Measurements from ENCODE around the gene IVL.

Gene IVL

DNA sequence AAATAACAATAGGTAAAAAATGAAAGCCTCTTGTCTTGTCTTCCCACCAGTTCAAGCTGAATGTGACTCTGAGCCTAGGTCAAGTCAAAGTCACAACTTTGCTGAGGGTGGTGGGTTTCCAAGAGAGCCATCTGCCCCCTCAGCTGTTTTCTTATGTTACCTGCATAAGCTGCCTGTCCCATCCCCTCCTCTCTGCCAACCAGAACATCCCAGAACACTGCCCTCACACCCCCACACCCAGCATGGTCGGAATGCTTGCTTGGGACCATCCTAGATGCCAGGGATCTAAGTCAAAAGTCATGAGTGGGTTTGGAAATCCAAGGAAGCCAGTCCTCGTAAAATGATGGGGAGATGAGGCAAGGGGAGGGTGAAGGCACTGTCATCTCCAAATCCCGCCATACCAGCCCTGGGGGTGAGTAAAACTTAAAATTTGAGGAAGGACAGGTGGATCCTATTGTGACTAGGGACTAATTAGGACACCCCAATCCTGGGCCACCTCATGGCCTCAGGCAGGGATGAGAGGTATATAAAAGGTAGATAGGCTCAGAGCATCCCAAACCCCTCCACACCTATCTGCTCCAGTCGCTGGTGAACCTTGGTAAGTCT lies 38.4 kb downstream of the IVL start, which contains the start of gene SPRR5:
Gene SPRR5 (plus strand): TSS at position 556 of the 606 bp plus-strand sequence. CDS start 1,349 bp downstream, outside the sequence.
- DNase-seq (ENCODE audit: low spot score) = no peak

DNA sequence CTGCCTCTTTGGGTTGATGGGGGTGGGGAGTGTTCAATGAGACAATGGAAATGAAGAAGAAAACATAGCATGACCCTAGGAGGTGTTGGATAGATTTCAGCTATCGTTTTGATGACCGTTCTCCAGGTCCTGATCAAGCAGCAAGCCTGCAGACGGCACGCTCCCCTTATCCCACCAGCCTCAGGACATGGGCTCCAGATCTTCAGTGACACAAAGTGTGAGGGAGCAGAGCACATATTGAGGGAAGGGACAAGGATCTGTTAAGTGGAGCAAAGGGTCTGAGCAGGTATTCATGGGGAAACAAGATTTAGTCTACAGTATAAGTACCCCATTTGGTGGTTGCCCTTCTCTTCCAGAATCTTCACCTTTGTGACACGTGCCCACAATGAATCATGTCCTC lies 43.4 kb downstream of the IVL start:
- DNase-seq (ENCODE audit: low spot score) = no peak

DNA sequence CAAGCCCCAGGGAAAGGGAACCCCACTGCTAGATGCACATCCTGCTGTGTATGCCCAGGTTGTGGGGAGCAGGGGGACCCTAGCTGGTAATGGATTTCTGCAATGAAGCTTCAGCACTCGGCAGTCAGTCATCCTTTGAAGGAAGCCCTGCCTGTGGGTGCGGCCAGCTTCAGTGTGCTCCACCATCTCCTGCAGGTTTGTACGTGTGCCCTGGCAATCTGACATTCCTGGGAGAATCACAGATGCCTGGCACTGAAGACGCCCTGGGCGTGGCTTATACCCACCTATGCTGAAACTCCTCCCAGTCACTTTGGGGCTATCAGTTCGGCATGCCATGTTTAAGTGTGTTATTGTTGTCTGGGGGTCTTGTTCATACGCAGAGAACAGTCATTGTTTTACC lies 45.4 kb downstream of the IVL start:
- no peak for DNase-seq (ENCODE audit: low spot score)

DNA sequence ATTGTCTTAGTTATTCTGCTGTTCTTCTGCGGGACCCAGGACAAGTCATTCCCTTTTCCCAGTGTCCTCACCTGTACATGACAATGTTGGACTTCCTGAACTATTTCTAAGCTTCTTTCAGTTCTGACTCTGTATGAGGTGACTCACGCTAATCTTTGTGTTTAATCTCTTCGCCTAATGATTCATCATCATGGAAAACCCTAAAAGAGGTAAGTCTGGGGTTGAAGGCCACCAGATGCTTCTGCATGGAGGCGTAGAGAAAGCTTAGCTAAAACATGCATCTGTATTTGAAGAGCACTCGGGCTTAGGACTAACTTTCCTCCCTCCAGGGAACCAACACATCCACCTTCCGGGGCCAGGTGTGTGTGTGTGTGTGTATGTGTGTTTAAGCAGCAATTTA lies 46.1 kb downstream of the IVL start:
- no peak for DNase-seq (ENCODE audit: low spot score)

DNA sequence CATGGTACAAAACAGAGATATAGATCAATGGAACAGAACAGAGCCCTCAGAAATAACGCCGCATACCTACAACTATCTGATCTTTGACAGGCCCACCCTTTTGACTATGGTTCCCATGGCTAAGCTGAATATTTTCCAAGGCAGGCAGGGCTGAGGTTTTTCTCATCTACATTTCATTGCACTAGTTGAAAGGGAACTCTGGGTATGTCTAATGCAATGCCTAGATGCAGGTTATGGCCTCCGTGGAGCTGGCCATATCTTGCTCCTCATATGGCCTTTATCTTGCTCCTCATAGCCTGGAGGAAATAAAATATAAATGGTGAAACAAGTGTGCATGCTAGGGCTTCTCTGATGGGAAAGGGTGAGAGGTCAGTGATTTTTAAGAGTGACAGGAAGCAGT lies 49.2 kb downstream of the IVL start:
- DNase-seq (ENCODE audit: low spot score) = no peak

DNA sequence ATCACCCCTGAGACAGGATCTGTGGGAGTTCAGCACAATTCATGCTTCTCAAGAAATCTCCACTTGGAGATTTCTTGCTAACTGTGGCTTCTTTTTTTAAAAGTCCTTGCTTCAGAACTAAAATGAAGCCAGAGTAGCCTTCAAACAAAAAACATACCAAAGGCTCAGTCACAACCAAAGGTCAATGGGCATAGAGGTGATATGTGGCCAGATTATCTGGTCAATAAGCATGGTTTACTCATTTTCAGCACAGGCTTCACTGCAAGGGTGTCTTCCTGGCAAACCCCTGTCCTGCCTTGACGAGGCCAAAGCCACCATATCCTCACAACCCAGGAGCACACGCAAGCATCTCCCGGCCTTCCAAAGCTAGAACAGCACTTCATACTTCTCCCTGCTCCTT lies 50.9 kb downstream of the IVL start:
- no peak for DNase-seq (ENCODE audit: low spot score)

DNA sequence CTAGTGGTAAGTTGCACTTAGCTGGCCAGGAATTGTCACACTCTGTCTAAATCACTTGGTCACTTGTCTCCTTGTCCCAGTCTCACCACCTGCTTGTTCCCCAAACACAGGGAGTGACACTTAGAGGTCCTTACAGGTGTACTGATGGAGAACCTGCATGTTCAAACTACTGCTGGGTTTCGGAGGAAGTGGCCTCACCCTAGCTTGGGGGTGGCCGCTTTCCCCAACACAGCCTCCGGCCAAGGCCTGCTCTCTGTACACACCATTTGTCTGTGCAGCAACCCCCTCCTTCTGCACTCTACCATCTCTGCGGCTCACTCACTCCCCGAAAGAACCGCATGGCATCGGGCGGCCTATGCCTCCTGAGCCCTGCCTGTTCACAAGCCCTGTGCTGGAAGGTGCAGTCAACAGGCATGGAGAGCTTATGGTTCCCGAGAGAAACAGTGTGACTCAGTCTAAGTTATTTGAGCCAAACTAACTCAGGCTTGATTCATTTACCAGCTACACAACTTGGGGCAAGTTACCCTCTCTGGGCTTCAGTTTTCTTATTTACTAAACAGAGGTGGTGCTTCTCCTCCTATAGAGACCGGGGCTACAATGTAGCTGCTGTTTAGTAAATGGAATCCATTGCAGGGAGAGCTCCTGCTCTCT lies 51.6 kb downstream of the IVL start:
- DNase-seq (ENCODE audit: low spot score) = no peak

DNA sequence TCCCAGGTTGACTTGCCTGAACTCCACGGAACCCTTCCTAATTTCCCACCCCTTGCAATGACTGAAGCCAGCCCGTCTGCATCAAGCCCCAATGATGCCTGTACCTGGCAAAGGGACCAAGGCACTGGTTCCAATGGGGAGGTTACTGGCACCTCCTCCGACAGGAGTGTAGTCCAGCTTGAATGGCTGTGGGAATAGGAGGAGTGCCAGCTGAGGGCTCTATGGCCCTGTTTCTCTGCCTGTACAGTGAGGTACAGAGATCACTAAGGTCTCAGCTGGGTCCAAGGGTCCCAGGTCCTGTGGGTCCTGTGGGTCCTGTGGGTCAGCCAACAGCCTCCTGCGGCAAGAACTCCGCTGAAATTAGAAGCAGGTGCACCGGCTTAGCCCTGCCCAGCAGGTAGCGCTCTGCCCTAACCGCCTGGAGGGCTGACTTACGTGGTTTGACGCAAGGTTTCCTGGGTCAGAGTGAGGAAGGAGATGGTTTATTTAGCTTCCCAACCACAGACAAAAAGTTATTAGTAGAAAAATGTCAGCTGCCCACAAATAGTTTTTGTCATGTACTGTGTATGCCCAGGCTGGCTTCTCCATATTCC lies 52.2 kb downstream of the IVL start:
- DNase-seq (ENCODE audit: low spot score) = no peak
